H1 (cell line): ENCODE measurements around the gene TMEM128. TPM values are rescaled to one million over a fixed set of nuclear protein-coding genes. Genes with fewer than 3 reads are reported as not detected.
A peak's percentile ranks its signal among the peaks of the same experiment; 100 is the strongest.

Source experiments
- CTCF ChIA-PET: fragments of 300-600 bp; sonication (Branson Sonifier 250); formaldehyde crosslinking; loops from one replicate; lab custom pipeline; 2021; ENCODE audit not compliant: partially characterized antibody; lab: Charles Lee
- POLR2A ChIA-PET: fragments of 300-600 bp; sonication (Branson Sonifier 250); formaldehyde crosslinking; loops from one replicate; lab custom pipeline; 2021; ENCODE audit warnings: inconsistent platforms; ENCODE audit not compliant: partially characterized antibody; lab: Charles Lee
- DNase-seq, 2 experiments: peaks; one replicate each; pipeline versions ENCODE4 v3.0.0 to v3.0.0-alpha.2; 2010 to 2022; ENCODE audit warnings: low spot score in 2 of 2, low read depth in 1 of 2, mixed read lengths in 1 of 2
- FAIRE-seq: peaks from 2 replicates; lab custom pipeline; 2011; peaks lifted over from hg19 to GRCh38; lab: Jason Lieb, UNC
- H2AFZ ChIP-seq: 2 replicates; pipeline ENCODE4 v1.8.1; 2012; ENCODE audit warnings: low read length, inconsistent platforms
- H2AK5ac ChIP-seq: 2 replicates; pipeline ENCODE4 v1.6.1; 2013; ENCODE audit warnings: low read depth, low read length
- H2BK120ac ChIP-seq: replicated peaks from 2 replicates; pipeline ENCODE3; 2013; ENCODE audit warnings: low read depth, low read length, inconsistent platforms
- H2BK12ac ChIP-seq: 2 replicates; pipeline ENCODE4 v1.6.1; 2013; ENCODE audit warnings: low read depth, low read length
- H2BK15ac ChIP-seq: 2 replicates; pipeline ENCODE4 v1.6.1; 2013; ENCODE audit warnings: low read length
- H2BK20ac ChIP-seq: 2 replicates; pipeline ENCODE4 v1.6.1; 2013; ENCODE audit warnings: low read length
- H2BK5ac ChIP-seq: 2 replicates; pipeline ENCODE4 v1.6.1; 2013; ENCODE audit warnings: low read depth, low read length
- H3K14ac ChIP-seq: 2 replicates; pipeline ENCODE4 v1.6.1; 2013; ENCODE audit warnings: inconsistent platforms; ENCODE audit not compliant: insufficient read length
- H3K18ac ChIP-seq: 2 replicates; pipeline ENCODE4 v1.6.1; 2013; ENCODE audit warnings: low read length; ENCODE audit errors: extremely low read depth
- H3K23ac ChIP-seq: 2 replicates; pipeline ENCODE4 v1.6.1; 2013; ENCODE audit warnings: inconsistent platforms; ENCODE audit not compliant: insufficient read length
- H3K23me2 ChIP-seq: 2 replicates; pipeline ENCODE4 v1.6.1; 2013; ENCODE audit warnings: low read depth, low read length
- H3K27ac ChIP-seq: 2 replicates; pipeline ENCODE4 v1.6.1; 2011; ENCODE audit warnings: low read depth, low read length, inconsistent platforms
- H3K27me3 ChIP-seq, 4 experiments: replicated peaks in 1 of 4; 1 replicate in 1 of 4; 2 replicates in 3 of 4; pipeline versions ENCODE4 v1.6.1 to v1.8.1; 2011 to 2013; ENCODE audit warnings: low read length in 3 of 4, mild to moderate bottlenecking in 3 of 4, inconsistent platforms in 2 of 4, mixed read lengths in 2 of 4, moderate library complexity in 1 of 4; ENCODE audit not compliant: control insufficient read depth in 3 of 4, insufficient read depth in 3 of 4; ENCODE audit errors: extremely low read depth in 1 of 4
- H3K36me3 ChIP-seq, 4 experiments: 2 replicates each; pipeline versions ENCODE4 v1.6.1 to v1.8.1; 2011 to 2013; ENCODE audit warnings: mild to moderate bottlenecking in 4 of 4, low read length in 3 of 4, moderate library complexity in 2 of 4, control low read depth in 1 of 4, inconsistent platforms in 1 of 4; ENCODE audit not compliant: insufficient read depth in 4 of 4, control insufficient read depth in 2 of 4
- H3K4ac ChIP-seq: replicated peaks from 2 replicates; pipeline ENCODE3; 2013; ENCODE audit warnings: low read length, low read depth, mixed read lengths, inconsistent platforms; ENCODE audit not compliant: insufficient read length
- H3K4me1 ChIP-seq, 4 experiments: replicated peaks in 1 of 4; 1 replicate in 1 of 4; 2 replicates in 3 of 4; pipeline versions ENCODE4 v1.6.1 to v1.8.1; 2011 to 2013; ENCODE audit warnings: low read length in 3 of 4, inconsistent platforms in 2 of 4, mixed read lengths in 1 of 4; ENCODE audit not compliant: insufficient read depth in 4 of 4, control insufficient read depth in 3 of 4
- H3K4me2 ChIP-seq, 2 experiments: 2 replicates each; pipeline versions ENCODE4 v1.6.1 to v1.8.1; 2011 to 2013; ENCODE audit warnings: low read depth in 2 of 2, low read length in 2 of 2, control low read depth in 1 of 2, inconsistent platforms in 1 of 2, mild to moderate bottlenecking in 1 of 2; ENCODE audit not compliant: insufficient read depth in 1 of 2
- H3K4me3 ChIP-seq, 4 experiments: fragments of 200-600, 300-600 bp in 1 of 4; sonication (generic), shearing (Covaris generic), sonication (Bioruptor Twin) in 1 of 4; 2 replicates each; pipeline versions ENCODE4 v1.5.1 to v1.8.1; 2011 to 2016; ENCODE audit warnings: low read length in 4 of 4, low read depth in 3 of 4, control low read depth in 2 of 4, inconsistent platforms in 2 of 4, mild to moderate bottlenecking in 2 of 4, mixed read lengths in 1 of 4, moderate library complexity in 1 of 4; ENCODE audit not compliant: insufficient read depth in 2 of 4; ENCODE audit errors: extremely low read depth in 1 of 4
- H3K56ac ChIP-seq: replicated peaks from 2 replicates; pipeline ENCODE3; 2013; ENCODE audit warnings: low read depth, mild to moderate bottlenecking, mixed read lengths, low read length, inconsistent platforms; ENCODE audit not compliant: insufficient read length
- H3K79me1 ChIP-seq: 2 replicates; pipeline ENCODE4 v1.6.1; 2013; ENCODE audit warnings: low read depth, low read length, control low read depth
- H3K79me2 ChIP-seq, 2 experiments: 2 replicates each; pipeline versions ENCODE4 v1.6.1 to v1.8.1; 2012 to 2013; ENCODE audit warnings: low read length in 2 of 2, mild to moderate bottlenecking in 2 of 2, inconsistent platforms in 1 of 2; ENCODE audit not compliant: insufficient read depth in 2 of 2, control insufficient read depth in 1 of 2
- H3K9ac ChIP-seq, 4 experiments: replicated peaks in 1 of 4; 1 replicate in 1 of 4; 2 replicates in 3 of 4; pipeline versions ENCODE4 v1.6.1 to v1.8.1; 2011 to 2013; ENCODE audit warnings: low read depth in 3 of 4, low read length in 3 of 4, control low read depth in 2 of 4, mild to moderate bottlenecking in 2 of 4, moderate library complexity in 2 of 4, inconsistent platforms in 1 of 4; ENCODE audit errors: extremely low read depth in 1 of 4
- H3K9me3 ChIP-seq, 2 experiments: 2 replicates each; pipeline versions ENCODE4 v1.6.1 to v1.8.1; 2012 to 2013; ENCODE audit warnings: mild to moderate bottlenecking in 2 of 2, moderate library complexity in 2 of 2, control low read depth in 1 of 2, inconsistent platforms in 1 of 2, low read depth in 1 of 2, low read length in 1 of 2, mixed read lengths in 1 of 2; ENCODE audit not compliant: insufficient read depth in 2 of 2
- H4K20me1 ChIP-seq, 2 experiments: replicated peaks in 1 of 2; 2 replicates each; pipeline versions ENCODE3 to v1.8.1; 2011 to 2013; ENCODE audit warnings: inconsistent platforms in 2 of 2, low read length in 2 of 2, mild to moderate bottlenecking in 1 of 2; ENCODE audit not compliant: insufficient read depth in 2 of 2, control insufficient read depth in 1 of 2
- H4K5ac ChIP-seq: 2 replicates; pipeline ENCODE4 v1.6.1; 2013; ENCODE audit warnings: low read length, low read depth, mixed read lengths, inconsistent platforms; ENCODE audit not compliant: insufficient read length
- H4K8ac ChIP-seq: 2 replicates; pipeline ENCODE4 v1.8.0; 2013; ENCODE audit warnings: mild to moderate bottlenecking, moderate library complexity, low read length, inconsistent platforms; ENCODE audit not compliant: insufficient read depth; ENCODE audit errors: extremely low read depth
- H4K91ac ChIP-seq: replicated peaks from 2 replicates; pipeline ENCODE3; 2013; ENCODE audit warnings: low read length, mixed read lengths, inconsistent platforms; ENCODE audit not compliant: insufficient read length
- ASH2L ChIP-seq: fragments of 200-600, 300-600 bp; sonication (generic); IDR thresholded peaks from one replicate; pipeline ENCODE4 v1.7.1; 2017; ENCODE audit warnings: low read length
- ATF3 ChIP-seq: IDR thresholded peaks from 2 replicates; pipeline ENCODE4 v1.6.1; 2011; ENCODE audit warnings: low read depth, mild to moderate bottlenecking, low read length; ENCODE audit not compliant: insufficient read depth
- CEBPB ChIP-seq: IDR thresholded peaks from 2 replicates; pipeline ENCODE4 v1.6.1; 2012; ENCODE audit warnings: low read depth, low read length
- CREB1 ChIP-seq: IDR thresholded peaks from 2 replicates; pipeline ENCODE4 v1.6.1; 2012; ENCODE audit warnings: inconsistent platforms
- CTCF ChIP-seq, 3 experiments: IDR thresholded peaks; 1 replicate in 2 of 3; 2 replicates in 1 of 3; pipeline versions ENCODE4 v1.5.1 to v1.6.1; 2011; ENCODE audit warnings: low read length in 3 of 3, mild to moderate bottlenecking in 3 of 3, inconsistent platforms in 2 of 3, low read depth in 1 of 3, moderate library complexity in 1 of 3; ENCODE audit not compliant: insufficient read depth in 1 of 3; ENCODE audit errors: control extremely low read depth in 1 of 3
- GABPA ChIP-seq: IDR thresholded peaks from 2 replicates; pipeline ENCODE4 v1.6.1; 2011; ENCODE audit warnings: mild to moderate bottlenecking, low read length, moderate library complexity, borderline replicate concordance; ENCODE audit not compliant: insufficient read depth
- KDM5A ChIP-seq: fragments of 200-600 bp; IDR thresholded peaks from 2 replicates; pipeline ENCODE4 v1.7.1; 2012; ENCODE audit warnings: mild to moderate bottlenecking, low read length, inconsistent platforms, mixed read lengths
- SAP30 ChIP-seq: fragments of 300-600 bp; sonication (generic); IDR thresholded peaks from 2 replicates; pipeline ENCODE4 v1.7.1; 2012; ENCODE audit warnings: low read length, moderate library complexity, mild to moderate bottlenecking, inconsistent platforms; ENCODE audit not compliant: insufficient read depth, insufficient replicate concordance
- SIRT6 ChIP-seq: IDR thresholded peaks from one replicate; pipeline ENCODE4 v1.7.1; 2012; ENCODE audit warnings: low read length, inconsistent platforms
- SUZ12 ChIP-seq: fragments of 200-600 bp; sonication (generic); IDR thresholded peaks from 2 replicates; pipeline ENCODE4 v1.6.1; 2012; ENCODE audit warnings: mild to moderate bottlenecking, inconsistent platforms, low read length, moderate library complexity, mixed read lengths
- TAF7 ChIP-seq: optimal IDR thresholded peaks from 2 replicates; pipeline ENCODE3; 2011; ENCODE audit warnings: low read depth, mild to moderate bottlenecking, inconsistent platforms, low read length, moderate library complexity, borderline replicate concordance
- WGBS, 2 experiments: shearing (Covaris generic) in 1 of 2; methylation state at CpG; one replicate each; pipeline versions ENCODE4 v1.1.6 to v1.1.7; 2013 to 2015; ENCODE audit warnings: low lambda C conversion rate in 2 of 2, mixed read lengths in 2 of 2, inconsistent platforms in 1 of 2, low coverage in 1 of 2, missing lambda C conversion rate in 1 of 2; ENCODE audit not compliant: insufficient replicate concordance in 2 of 2, insufficient coverage in 1 of 2, insufficient read length in 1 of 2; ENCODE audit errors: extremely low coverage in 1 of 2, missing lambda C conversion rate in 1 of 2; 5-methylcytosine and 5-hydroxymethylcytosine counted together
- polyA plus RNA-seq, 7 experiments: library from polyadenylated mRNA; depleted of rRNA in 3 of 7; stranded (reverse) in 5 of 7; unstranded in 2 of 7; fragments of >200 nt in 5 of 7; fragments of 200-250 nt in 2 of 7; gene quantifications; 1 replicate in 5 of 7; 2 replicates in 1 of 7; 4 replicates in 1 of 7; pipeline versions ENCODE4 v1.2.1 to v1.2.3, GENCODE V29; 2011 to 2013; ENCODE audit warnings: missing spikeins in 2 of 7, mixed read lengths in 2 of 7
- total RNA-seq: library from RNA; stranded (reverse); fragmentation: NEBNext Ultra II Directional; extraction: Animal tissue kit (Norgen Biotek cat#: 25700); gene quantifications from 2 replicates; pipeline ENCODE4 v1.2.1, GENCODE V29; 2021

Gene TMEM128
- total and polyA plus RNA-seq, 2 of the 8 experiments (the other 6 are each of a cell fraction or from before 2014, with no cell fraction given): 17.7 to 33.6 TPM

- H2AK5ac ChIP-seq: no peak overlapping the region
- H2BK15ac ChIP-seq: no peak overlapping the region
- H3K23ac ChIP-seq: no peak overlapping the region
- H3K4ac ChIP-seq: no peak overlapping the region
- no peak overlapping the region for H4K91ac ChIP-seq
- H3K27ac ChIP-seq: no peak overlapping the region
- no peak overlapping the region for H2BK120ac ChIP-seq
- no peak overlapping the region for H2AFZ ChIP-seq
- H3K4me3 ChIP-seq: no peak overlapping the region
- H3K23me2 ChIP-seq: no peaks in the 10 kb centered on the region
- H3K18ac ChIP-seq: no peak overlapping the region
- no peaks in the 10 kb centered on the region for H3K9me3 ChIP-seq
- H2BK5ac ChIP-seq: no peak overlapping the region
- no peak overlapping the region for H2BK12ac ChIP-seq
- POLR2A ChIA-PET: interaction anchor here (0.8 kb wide), 1 partner anchor 8 kb away, joined by 3 read pairs; no protein-coding TSS in a partner anchor
- CTCF ChIA-PET: no interaction called here
- H3K36me3 ChIP-seq: peaks cover 16 to 70% (median 53%) of the 10 kb centered on the region in 4 experiments; a peak in 7 of 8 replicates
- H4K20me1 ChIP-seq: peaks cover 0 to 4% of the 10 kb centered on the region in 2 experiments
- WGBS, 2 experiments: 81% methylated on average over 6 of the region's 6 CpGs; no CpG with 5 or more reads in 1 of the 2 experiments
- no peak overlapping the region for H3K14ac ChIP-seq
- H4K8ac ChIP-seq: 0 out of 2 replicates have a peak overlapping the region, but pooled peaks have one; percentile 68
- DNase-seq (no peak), FAIRE-seq (no peak)
- no peak overlapping the region for H3K56ac ChIP-seq
- H3K79me1 ChIP-seq: no peaks in the 10 kb centered on the region
- no peaks in the 10 kb centered on the region for H3K27me3 ChIP-seq
- no peaks in the 10 kb centered on the region for H3K79me2 ChIP-seq
- H3K4me1 ChIP-seq: no peaks in the 10 kb centered on the region
- H3K4me2 ChIP-seq: no peak overlapping the region
- no peak overlapping the region for H4K5ac ChIP-seq
- no peak overlapping the region for H2BK20ac ChIP-seq
- no peak overlapping the region for H3K9ac ChIP-seq
- no peak for TF ChIP-seq ASH2L
- no peak for TF ChIP-seq SUZ12
- TF ChIP-seq SIRT6: no peak
- TF ChIP-seq CEBPB: no peak
- TF ChIP-seq SAP30: no peak
- no peak for TF ChIP-seq ATF3
- TF ChIP-seq CTCF (IDR thresholded peaks at IDR 0.05; ENCODE audit: control extremely low read depth in 1 of 3, insufficient read depth in 1 of 3, low read depth in 1 of 3, low read length in 3 of 3): no peak
- TF ChIP-seq GABPA: no peak
- TF ChIP-seq KDM5A: no peak
- TF ChIP-seq TAF7: no peak
- TF ChIP-seq CREB1: no peak
These were observed 29.5 kb upstream of the TMEM128 start for GRCh38 chr4:4277531-4277930.
